OCI-LY7 (cell line): Measurements from ENCODE around the gene EVX1. TPM values are rescaled to one million over a fixed set of nuclear protein-coding genes. Genes with fewer than 3 reads are reported as not detected.

ENCODE experiments used
- BruUV-seq: library from RNA; stranded (reverse); fragments of 400-500 nt; replicated peaks from 2 replicates; lab custom pipeline; 2021; lab: Mats Ljungman, UMichigan
- CTCF ChIA-PET: fragments of 300-600 bp; sonication (Branson Sonifier 250); formaldehyde crosslinking; loops from one replicate; lab custom pipeline; 2022; ENCODE audit warnings: antibody characterized with exemption; ENCODE audit not compliant: unreplicated experiment; lab: Charles Lee
- POLR2A ChIA-PET: fragments of 300-600 bp; sonication (Branson Sonifier 250); formaldehyde crosslinking; loops from one replicate; lab custom pipeline; 2022; ENCODE audit warnings: antibody characterized with exemption; lab: Charles Lee
- DNase-seq: peaks from one replicate; pipeline ENCODE4 v3.0.0-alpha.2; 2015; ENCODE audit warnings: low spot score
- H2AFZ ChIP-seq: fragments of 200-600 bp; sonication (generic), shearing (Covaris generic); 2 replicates; pipeline ENCODE4 v1.6.1; 2014; ENCODE audit warnings: mild to moderate bottlenecking, antibody characterized with exemption, low read length, moderate library complexity
- H3K27ac ChIP-seq: fragments of 200-600 bp; sonication (generic); 2 replicates; pipeline ENCODE4 v1.5.1; 2014; ENCODE audit warnings: mixed run types, low read depth, mild to moderate bottlenecking, moderate library complexity, low read length, inconsistent platforms; ENCODE audit not compliant: poor library complexity, severe bottlenecking
- H3K36me3 ChIP-seq: fragments of 200-600 bp; sonication (generic); 2 replicates; pipeline ENCODE4 v1.6.1; 2014; ENCODE audit warnings: mild to moderate bottlenecking, antibody characterized with exemption, low read length, moderate library complexity, mixed read lengths; ENCODE audit not compliant: insufficient read depth
- H3K4me1 ChIP-seq: fragments of 200-600 bp; sonication (generic); 2 replicates; pipeline ENCODE4 v1.5.1; 2014; ENCODE audit warnings: mild to moderate bottlenecking, low read length; ENCODE audit not compliant: insufficient read depth, poor library complexity, severe bottlenecking
- H3K4me2 ChIP-seq: fragments of 200-600 bp; sonication (generic); 2 replicates; pipeline ENCODE4 v1.6.1; 2014; ENCODE audit warnings: mild to moderate bottlenecking, low read length
- H3K4me3 ChIP-seq: fragments of 200-600 bp; sonication (generic); 2 replicates; pipeline ENCODE4 v1.5.1; 2014; ENCODE audit warnings: mild to moderate bottlenecking, low read depth, low read length; ENCODE audit not compliant: poor library complexity, severe bottlenecking
- H3K79me2 ChIP-seq: fragments of 200-600 bp; sonication (generic); 2 replicates; pipeline ENCODE4 v1.6.1; 2016; ENCODE audit warnings: low read depth, mild to moderate bottlenecking, low read length, moderate library complexity, mixed read lengths; ENCODE audit not compliant: insufficient read depth
- H3K9me2 ChIP-seq: fragments of 200-600 bp; sonication (generic); 2 replicates; pipeline ENCODE4 v1.6.1; 2016; ENCODE audit warnings: mild to moderate bottlenecking, low read length, mixed read lengths; ENCODE audit not compliant: insufficient read depth
- H3K9me3 ChIP-seq: fragments of 200-600 bp; sonication (generic); 2 replicates; pipeline ENCODE4 v1.6.1; 2014; ENCODE audit warnings: mild to moderate bottlenecking, mixed run types, low read length, mixed read lengths
- H4K20me1 ChIP-seq: fragments of 200-600 bp; sonication (generic); 2 replicates; pipeline ENCODE4 v1.6.1; 2014; ENCODE audit warnings: mild to moderate bottlenecking, antibody characterized with exemption, low read length, moderate library complexity, mixed read lengths; ENCODE audit not compliant: insufficient read depth
- CTCF ChIP-seq: fragments of 200-600 bp; sonication (generic); conservative IDR thresholded peaks from 2 replicates; pipeline ENCODE4 v1.5.1; 2014; ENCODE audit warnings: mild to moderate bottlenecking, antibody characterized with exemption, low read length, moderate library complexity, mixed read lengths
- EZH2phosphoT487 ChIP-seq: fragments of 200-600 bp; sonication (generic); IDR thresholded peaks from 2 replicates; pipeline ENCODE4 v1.6.1; 2018; ENCODE audit warnings: low read depth, borderline replicate concordance, mild to moderate bottlenecking, mixed run types, antibody characterized with exemption, low read length, moderate library complexity, mixed read lengths
- intact Hi-C: fragments of 100-400 bp; cut with micrococcal nuclease; formaldehyde crosslinking; loops from one replicate; pipeline ENCODE4 v1.10.0; 2022; ENCODE audit not compliant: unreplicated experiment
- total RNA-seq, 2 experiments: library from RNA; depleted of rRNA in 1 of 2; stranded (reverse); fragments of >200 nt in 1 of 2; shearing (Covaris generic) in 1 of 2; gene quantifications; 2 replicates each; pipeline ENCODE4 v1.2.3, GENCODE V29; 2014 to 2022

Gene EVX1
- total RNA-seq, 2 experiments from 2014 or later, result not detected

DNA sequence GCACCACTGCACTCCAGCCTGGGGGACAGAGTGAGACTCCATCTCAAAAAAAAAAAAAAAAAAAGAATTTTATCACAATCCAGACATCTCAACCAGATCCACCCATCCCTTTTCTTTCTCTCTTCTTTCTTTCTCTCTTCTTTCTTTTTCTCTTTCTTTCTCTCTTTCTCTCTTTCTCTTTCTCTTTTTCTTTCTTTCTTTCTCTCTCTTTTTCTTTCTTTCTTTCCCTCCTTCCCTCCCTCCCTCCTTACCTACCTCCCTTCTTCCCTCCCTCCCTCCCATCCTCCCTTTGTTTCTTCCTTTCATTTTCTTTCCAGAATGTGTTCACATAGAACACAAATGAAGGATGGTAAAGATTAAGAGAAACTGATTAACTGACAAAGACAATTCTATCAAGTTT, 24.7 kb upstream of the EVX1 start:
- Histone ChIP-seq H4K20me1 (no peaks in the 10 kb centered on the region), H3K36me3 (no peaks in the 10 kb centered on the region), H3K79me2 (no peaks in the 10 kb centered on the region), H3K9me3 (no peaks in the 10 kb centered on the region), H3K27ac (no peak overlapping the region), H2AFZ (no peak overlapping the region), H3K4me2 (no peak overlapping the region), H3K9me2 (no peaks in the 10 kb centered on the region), H3K4me1 (no peaks in the 10 kb centered on the region), H3K4me3 (no peak overlapping the region)
- intact Hi-C loops, result no loop called here
- BruUV-seq, result no TSS peak
- TF ChIP-seq EZH2phosphoT487 (no peak), CTCF (no peak)
- ChIA-PET CTCF (no interaction called here), POLR2A (interaction anchor here (0.8 kb wide), 1 partner anchor 387 kb away, joined by 3 read pairs; no protein-coding TSS in a partner anchor)
- DNase-seq, result no peak

- ChIA-PET POLR2A (no interaction called here), CTCF (no interaction called here)
- H3K36me3 ChIP-seq, result no peaks in the 10 kb centered on the region
- BruUV-seq, result no TSS peak
- no peaks in the 10 kb centered on the region for H3K9me2 ChIP-seq
- no peak overlapping the region for H3K4me2 ChIP-seq
- no peak overlapping the region for H2AFZ ChIP-seq
- intact Hi-C loops, result no loop called here
- no peaks in the 10 kb centered on the region for H3K9me3 ChIP-seq
- no peak for TF ChIP-seq CTCF
- no peak for TF ChIP-seq EZH2phosphoT487
- no peak for DNase-seq
- no peak overlapping the region for H3K4me3 ChIP-seq
- no peaks in the 10 kb centered on the region for H3K4me1 ChIP-seq
- H3K27ac ChIP-seq, result no peak overlapping the region
- no peaks in the 10 kb centered on the region for H4K20me1 ChIP-seq
- no peaks in the 10 kb centered on the region for H3K79me2 ChIP-seq
These were observed 22.8 kb upstream of the EVX1 start for GRCh38 chr7:27219821-27220220.

- CTCF ChIA-PET, result no interaction called here
These were observed 22.1 kb upstream of the EVX1 start for GRCh38 chr7:27220440-27220955.

More at GRCh38 chr7:27220440-27220955, 22.1 kb upstream of the EVX1 start:
- no peaks in the 10 kb centered on the region for H3K79me2 ChIP-seq
- no peak overlapping the region for H3K27ac ChIP-seq
- H3K9me2 ChIP-seq, result no peaks in the 10 kb centered on the region
- no peaks in the 10 kb centered on the region for H4K20me1 ChIP-seq
- DNase-seq, result no peak
- no peaks in the 10 kb centered on the region for H3K9me3 ChIP-seq
- no TSS peak for BruUV-seq
- POLR2A ChIA-PET, result no interaction called here
- H2AFZ ChIP-seq, result no peak overlapping the region
- no peak overlapping the region for H3K4me2 ChIP-seq
- H3K36me3 ChIP-seq, result no peaks in the 10 kb centered on the region
- no peaks in the 10 kb centered on the region for H3K4me1 ChIP-seq
- intact Hi-C loops, result no loop called here
- TF ChIP-seq EZH2phosphoT487, result no peak
- no peak overlapping the region for H3K4me3 ChIP-seq
